HG02884 (cell line): ENCODE measurements around the gene AGTPBP1.
"Not testable (repeated sequence)": the region's sequence is repeated elsewhere in the genome, so short reads cannot be mapped to it uniquely, and the experiment has no call there.

Experiments
- ATAC-seq: cut with Tn5 transposase; IDR thresholded peaks from one replicate; pipeline ENCODE4 v1.9.1; 2021; ENCODE audit warnings: mild to moderate bottlenecking, moderate library complexity; ENCODE audit not compliant: unreplicated experiment

AGTPBP1 gene

GRCh38 chr9:85640425-85640824, 101.3 kb downstream of the AGTPBP1 start:
- no peak for ATAC-seq

GRCh38 chr9:85639675-85640186, 102.0 kb downstream of the AGTPBP1 start:
- no peak for ATAC-seq

GRCh38 chr9:85631809-85632208, 109.9 kb downstream of the AGTPBP1 start:
- ATAC-seq, result no peak

GRCh38 chr9:85630676-85631075, 111.1 kb downstream of the AGTPBP1 start:
- no peak for ATAC-seq

- no peak for ATAC-seq
These were observed 124.5 kb downstream of the AGTPBP1 start for GRCh38 chr9:85617141-85617670.

GRCh38 chr9:85615792-85616191, 126.0 kb downstream of the AGTPBP1 start:
- no peak for ATAC-seq

GRCh38 chr9:85610074-85610860, 131.5 kb downstream of the AGTPBP1 start:
- ATAC-seq, result peak; percentile 93

GRCh38 chr9:85605905-85606304, 135.8 kb downstream of the AGTPBP1 start:
- no peak for ATAC-seq

GRCh38 chr9:85603936-85604335, 137.8 kb downstream of the AGTPBP1 start:
- ATAC-seq, result no peak

- ATAC-seq, result no peak
These were observed 139.0 kb downstream of the AGTPBP1 start for GRCh38 chr9:85602742-85603141.

- no peak for ATAC-seq
These were observed 141.0 kb downstream of the AGTPBP1 start for GRCh38 chr9:85600675-85601263.

- ATAC-seq, result no peak
These were observed 142.1 kb downstream of the AGTPBP1 start for GRCh38 chr9:85599540-85600105.

- no peak for ATAC-seq
These were observed 147.4 kb downstream of the AGTPBP1 start for GRCh38 chr9:85594316-85594715.

- ATAC-seq, result no peak
These were observed 155.1 kb downstream of the AGTPBP1 start for GRCh38 chr9:85586684-85587083.

GRCh38 chr9:85577353-85577952, 164.3 kb downstream of the AGTPBP1 start:
- no peak for ATAC-seq

- ATAC-seq, result no peak
These were observed 165.9 kb downstream of the AGTPBP1 start for GRCh38 chr9:85575868-85576267.

GRCh38 chr9:85573546-85573945, 168.2 kb downstream of the AGTPBP1 start:
- not testable (repeated sequence) for ATAC-seq

GRCh38 chr9:85572917-85573316, 168.8 kb downstream of the AGTPBP1 start:
- not testable (repeated sequence) for ATAC-seq

- ATAC-seq, result no peak
These were observed 171.8 kb downstream of the AGTPBP1 start for GRCh38 chr9:85569988-85570387.

- ATAC-seq, result no peak
These were observed 182.2 kb downstream of the AGTPBP1 start for GRCh38 chr9:85559526-85559925.

- ATAC-seq, result no peak
These were observed 187.4 kb downstream of the AGTPBP1 start for GRCh38 chr9:85554349-85554748.
